Inflammatory macrophage (primary cell): ENCODE measurements around the gene ITM2B.
A peak's percentile ranks its signal among the peaks of the same experiment; 100 is the strongest.

Experiments
- DNase-seq, 2 donors: peaks; one replicate each; pipeline ENCODE4 v3.0.0-alpha.2; 2020 to 2022

ITM2B gene

DNA sequence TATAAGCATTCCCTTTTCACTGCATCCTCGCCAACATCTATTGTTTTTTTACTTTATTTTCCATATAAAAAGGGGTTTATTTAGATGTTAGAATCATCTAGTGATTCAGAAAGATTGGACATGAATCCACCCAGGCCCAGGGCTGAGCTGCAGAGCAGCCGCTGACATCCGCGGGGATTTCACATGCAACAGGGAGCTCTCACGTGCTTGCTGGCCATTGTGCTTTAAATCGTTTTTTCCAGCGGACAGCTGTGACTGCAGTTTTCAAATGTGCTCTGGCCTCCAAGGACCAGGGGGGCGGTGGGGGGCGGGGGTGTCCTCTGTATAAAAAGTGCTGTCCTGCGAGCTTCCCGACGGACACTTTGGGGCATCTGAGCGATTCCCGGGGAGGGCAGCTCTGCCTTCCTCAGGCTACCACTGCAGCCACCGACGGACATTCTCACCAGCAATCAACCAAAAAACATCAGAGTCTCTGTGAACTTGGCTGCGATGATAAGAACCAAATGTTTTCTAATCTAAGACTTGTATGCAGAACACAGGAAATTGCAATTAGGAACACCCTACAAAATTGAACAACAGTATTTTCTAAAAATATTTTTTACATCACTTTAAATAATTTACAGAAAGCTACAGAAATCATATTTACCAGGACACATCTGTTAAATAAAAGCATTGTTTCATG is 83.1 kb downstream of the ITM2B start:
- DNase-seq, result no peak

- DNase-seq, result no peak
Measured at GRCh38 chr13:48316826-48317510, 84.0 kb downstream of the ITM2B start.

DNA sequence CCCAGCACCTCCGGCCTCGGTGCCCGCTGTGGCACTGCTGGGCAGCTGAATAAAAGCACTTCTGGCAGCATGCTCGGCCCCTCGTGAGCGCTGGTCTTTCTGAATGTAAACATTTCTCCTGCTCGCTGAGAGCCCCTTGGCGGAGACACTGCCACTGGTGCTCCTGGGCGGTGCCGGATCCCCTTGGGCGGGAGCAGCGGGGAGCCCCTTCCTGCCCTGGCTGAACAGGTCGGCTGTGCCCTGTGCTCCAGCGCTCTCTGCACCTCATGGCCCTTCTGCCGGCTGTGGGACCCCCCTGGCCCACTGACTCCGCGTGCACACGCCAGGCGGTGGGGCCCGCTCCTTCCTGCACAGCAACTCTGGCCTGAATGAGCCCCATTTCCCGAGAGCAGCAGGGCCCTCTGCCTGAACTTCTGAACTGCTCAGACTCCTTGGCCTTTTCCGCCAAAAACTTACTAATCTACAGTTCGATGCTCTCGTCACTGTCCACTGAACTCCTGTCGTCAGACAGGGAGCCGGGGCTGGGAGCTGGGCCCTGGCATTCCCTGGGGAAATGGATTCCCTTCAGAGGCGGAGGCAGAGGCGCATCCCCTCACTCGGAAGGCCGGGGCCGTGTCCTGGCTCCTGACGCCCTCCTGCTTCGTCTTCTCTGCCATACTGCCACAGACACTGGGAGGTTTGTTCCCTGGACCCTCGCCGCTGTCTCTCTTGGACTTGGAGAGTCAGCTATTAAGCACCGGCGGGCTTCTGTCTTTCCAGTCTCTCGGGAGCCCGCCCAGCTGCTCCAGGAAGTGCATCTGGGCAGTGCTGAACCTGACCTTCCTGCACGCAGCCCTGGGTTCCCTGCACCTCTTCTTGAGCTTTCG is 84.7 kb downstream of the ITM2B start:
- DNase-seq, result no peak

DNA sequence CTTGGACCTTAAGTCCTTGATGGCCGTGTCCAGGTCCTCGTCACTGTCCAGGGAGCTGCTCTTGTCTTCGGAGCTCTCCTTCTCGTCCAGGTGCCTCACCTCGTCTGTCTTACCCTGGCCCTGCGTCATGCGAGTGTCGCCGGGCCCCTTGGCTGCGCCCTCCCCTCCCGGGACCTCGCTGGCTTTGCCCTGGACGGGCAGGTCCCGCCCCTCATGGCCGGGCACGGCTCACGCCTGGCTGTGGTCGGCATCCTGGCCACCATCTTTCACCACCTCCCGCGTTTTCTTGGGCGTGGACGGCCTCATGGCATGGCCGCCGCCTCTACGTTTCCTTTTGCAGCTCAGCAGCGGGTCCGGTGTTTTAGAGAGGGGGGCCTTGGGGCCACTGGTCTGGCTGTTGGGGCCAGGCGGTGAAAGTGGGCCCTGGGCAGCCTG is 85.4 kb downstream of the ITM2B start:
- no peak for DNase-seq

DNA sequence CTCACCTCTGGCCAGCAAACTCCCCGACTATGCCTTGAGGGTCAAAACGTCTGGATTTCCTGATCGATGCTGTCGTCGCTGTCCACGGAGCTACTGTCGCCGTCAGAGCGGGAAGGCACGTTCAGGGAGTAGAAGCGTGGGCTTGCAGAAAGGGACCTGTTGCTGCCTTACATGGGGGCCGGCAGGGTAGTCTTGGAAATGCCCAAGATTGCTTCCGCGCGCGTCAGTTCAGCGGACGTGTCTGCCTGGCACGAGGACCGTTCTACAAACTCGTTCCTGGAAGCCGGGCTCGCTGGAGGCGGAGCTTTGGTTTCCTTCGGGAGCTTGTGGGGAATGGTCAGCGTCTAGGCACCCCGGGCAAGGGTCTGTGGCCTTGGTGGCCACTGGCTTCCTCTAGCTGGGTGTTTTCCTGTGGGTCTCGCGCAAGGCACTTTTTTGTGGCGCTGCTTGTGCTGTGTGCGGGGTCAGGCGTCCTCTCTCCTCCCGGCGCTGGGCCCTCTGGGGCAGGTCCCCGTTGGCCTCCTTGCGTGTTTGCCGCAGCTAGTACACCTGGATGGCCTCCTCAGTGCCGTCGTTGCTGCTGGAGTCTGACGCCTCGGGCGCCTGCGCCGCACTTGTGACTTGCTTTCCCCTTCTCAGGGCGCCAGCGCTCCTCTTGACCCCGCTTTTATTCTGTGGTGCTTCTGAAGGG is 86.0 kb downstream of the ITM2B start:
- peak in 1 of 2 donors; percentile 16 for DNase-seq
